ENCODE measurements around the gene GPC5.

The GPC5 gene

GRCh38 chr13:91544723-91545122 is 146.3 kb downstream of the GPC5 start:
- no peak for DNase-seq

- DNase-seq = no peak
These were observed 148.5 kb downstream of the GPC5 start for GRCh38 chr13:91546900-91547299.

- DNase-seq = no peak
These were observed 155.2 kb downstream of the GPC5 start for GRCh38 chr13:91553584-91553983.

- no peak for DNase-seq
These were observed 155.7 kb downstream of the GPC5 start for GRCh38 chr13:91554101-91554500.

- DNase-seq = no peak
These were observed 159.1 kb downstream of the GPC5 start for GRCh38 chr13:91557328-91558090.

- no peak for DNase-seq
These were observed 165.4 kb downstream of the GPC5 start for GRCh38 chr13:91563799-91564198.

- DNase-seq = no peak
These were observed 166.0 kb downstream of the GPC5 start for GRCh38 chr13:91564396-91564795.

- no peak for DNase-seq
These were observed 166.9 kb downstream of the GPC5 start for GRCh38 chr13:91565296-91565695.

GRCh38 chr13:91567485-91568207 is 169.2 kb downstream of the GPC5 start:
- no peak for DNase-seq

- DNase-seq = no peak
These were observed 173.3 kb downstream of the GPC5 start for GRCh38 chr13:91571681-91572080.

- no peak for DNase-seq
These were observed 174.0 kb downstream of the GPC5 start for GRCh38 chr13:91572439-91572838.

- no peak for DNase-seq
These were observed 174.7 kb downstream of the GPC5 start for GRCh38 chr13:91572944-91573598.

GRCh38 chr13:91574766-91575165 is 176.3 kb downstream of the GPC5 start:
- no peak for DNase-seq

- DNase-seq = peak; percentile 23
These were observed 178.2 kb downstream of the GPC5 start for GRCh38 chr13:91576590-91576989.

- no peak for DNase-seq
These were observed 180.9 kb downstream of the GPC5 start for GRCh38 chr13:91579320-91579719.

- no peak for DNase-seq
These were observed 182.3 kb downstream of the GPC5 start for GRCh38 chr13:91580749-91581148.

- no peak for DNase-seq
These were observed 188.2 kb downstream of the GPC5 start for GRCh38 chr13:91586609-91587008.

GRCh38 chr13:91588541-91588940 is 190.1 kb downstream of the GPC5 start:
- DNase-seq = no peak

- DNase-seq = no peak
These were observed 193.9 kb downstream of the GPC5 start for GRCh38 chr13:91592056-91593014.

GRCh38 chr13:91593456-91593855 is 195.0 kb downstream of the GPC5 start:
- DNase-seq = no peak

GRCh38 chr13:91594061-91594460 is 195.6 kb downstream of the GPC5 start:
- DNase-seq = no peak

GRCh38 chr13:91595677-91596076 is 197.3 kb downstream of the GPC5 start:
- DNase-seq = no peak

GRCh38 chr13:91596842-91597241 is 198.4 kb downstream of the GPC5 start:
- no peak for DNase-seq

Data from stimulated activated CD8-positive, alpha-beta memory T cell treated with anti-CD3 and anti-CD28 coated beads, Interleukin-4, amount 100 ng/mL, for 48 hours (primary cell).